ENCODE measurements around the gene SEMA7A. TPM values are rescaled to one million over a fixed set of nuclear protein-coding genes. Genes with fewer than 3 reads are reported as not detected.

Gene SEMA7A
- total and polyA plus RNA-seq, 9 of the 15 experiments (the other 6 are each of a cell fraction or from before 2014, with no cell fraction given) = 0.04 to 8.2 (median 5.4) TPM; not detected in 1

DNA sequence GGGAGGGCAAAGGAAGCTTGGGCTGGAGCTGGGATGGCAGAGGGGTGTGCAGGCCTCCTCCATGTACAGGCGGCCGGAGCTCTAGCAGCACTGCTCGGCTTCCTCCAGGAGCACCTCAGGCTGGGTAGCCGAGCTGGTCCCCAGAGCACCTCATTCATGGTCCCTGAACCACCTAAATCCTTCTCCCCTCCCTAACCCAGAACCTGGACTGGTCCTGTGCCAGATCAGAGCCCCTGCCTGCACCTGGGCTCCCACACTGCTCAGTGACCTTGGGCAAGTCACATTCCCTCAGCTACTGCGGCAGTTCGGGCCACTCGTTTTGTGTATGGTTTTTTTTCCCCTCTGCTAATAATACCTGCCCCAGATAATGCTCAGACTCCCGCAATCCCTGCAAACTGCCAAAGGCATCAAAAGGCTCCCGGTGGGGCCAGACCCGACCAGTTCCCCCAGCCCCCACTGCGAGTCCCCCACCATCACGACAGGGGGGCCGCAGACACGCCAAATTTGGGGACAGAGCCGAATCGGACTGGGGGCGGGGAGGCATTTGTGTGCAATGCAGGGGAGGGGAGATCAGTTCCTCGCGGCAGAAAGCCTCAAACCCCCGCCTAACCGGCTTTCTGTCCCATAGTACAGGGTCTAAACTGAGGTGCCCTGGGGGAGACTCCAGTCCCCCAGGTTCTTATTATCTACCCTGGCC is 1.3 kb downstream of the SEMA7A start:
- Histone ChIP-seq H3K36me3 (ENCODE audit: control insufficient read depth, insufficient read depth, low read length) (peaks cover 17% of the 10 kb centered on the region; the same call in 2 of the 3 replicates), H3K27ac (ENCODE audit: extremely low read depth, low read depth, low read length) (no peak overlapping the region), H4K20me1 (replicated peaks; ENCODE audit: control insufficient read depth, insufficient read depth, low read length) (peaks cover 20% of the 10 kb centered on the region), H3K4me2 (ENCODE audit: insufficient read depth, low read length) (peak overlapping the region; percentile 73), H3K79me2 (ENCODE audit: control insufficient read depth, insufficient read depth, low read length) (peaks cover 67% of the 10 kb centered on the region), H3K9me3 (replicated peaks; ENCODE audit: control insufficient read depth, insufficient read depth, low read depth, low read length) (no peaks in the 10 kb centered on the region), H3K4me3 (peak overlapping the region; percentile 73), H3K27me3 (ENCODE audit: control insufficient read depth in 2 of 2, insufficient read depth in 2 of 2, low read length in 2 of 2) (no peaks in the 10 kb centered on the region), H3K4me1 (replicated peaks in 1 of 2; ENCODE audit: control insufficient read depth in 2 of 2, insufficient read depth in 2 of 2, low read length in 2 of 2) (peaks cover 73 to 77% of the 10 kb centered on the region in 2 experiments), H3K9ac (ENCODE audit: insufficient read depth in 1 of 2, low read depth in 2 of 2, low read length in 2 of 2) (peak overlapping the region; percentile 20 to 95; a peak in 3 of 4 replicates), H2AFZ (ENCODE audit: low read depth, low read length) (no peak overlapping the region), H3K9me1 (ENCODE audit: control insufficient read depth, insufficient read depth, low read length) (no peaks in the 10 kb centered on the region)
- intact Hi-C loops (cut with micrococcal nuclease) = no loop called here
- in situ Hi-C loops (cut with MboI) = no loop called here
- ChIA-PET CTCF (ENCODE audit: low intra/inter-chr PET ratio) (interaction anchor here (1.5 kb wide), 1 partner anchor 50 kb away, joined by 3 read pairs; no protein-coding TSS in a partner anchor), POLR2A (interaction anchor here (1.1 kb wide), 2 partner anchors 27 to 29 kb away, joined by 3 to 6 read pairs; partner anchors contain the start of gene UBL7)
- no peak for FAIRE-seq
- DNase-seq (ENCODE audit: extremely low read depth in 1 of 4, low spot score in 3 of 4) = no peak
- BruUV-seq (replicated peaks) = no TSS peak
- WGBS (ENCODE audit: insufficient coverage, low coverage, missing lambda C conversion rate) = 24% methylated on average over 12 of the region's 21 CpGs
- no peak for TF ChIP-seq ZNF785 (CRISPR knock-in tag; IDR thresholded peaks at IDR 0.05)
- peak; percentile 80 for TF ChIP-seq CHD1 (IDR thresholded peaks at IDR 0.05; ENCODE audit: low read length)
- ATAC-seq = no peak

DNA sequence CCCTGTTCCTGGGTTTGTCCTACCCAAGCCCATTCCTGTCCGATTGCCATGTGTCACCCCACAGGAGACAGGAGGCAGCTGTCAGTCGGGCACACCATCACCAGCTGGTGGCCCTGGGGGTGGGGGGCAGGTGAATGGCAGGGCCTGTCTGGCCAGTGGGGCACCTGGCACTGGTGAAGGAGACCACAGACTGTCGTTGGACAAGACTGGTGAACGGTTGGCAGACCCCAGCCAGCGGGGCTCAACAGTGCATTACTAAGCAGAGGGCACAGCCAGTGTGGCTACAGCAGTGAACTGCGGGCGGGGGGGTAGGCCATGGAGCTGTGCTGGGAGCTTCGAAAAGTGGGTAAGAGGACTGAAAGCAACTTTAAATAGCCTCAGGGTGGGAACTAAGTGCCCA is 2.1 kb downstream of the SEMA7A start:
- ATAC-seq (no peak), DNase-seq (ENCODE audit: extremely low read depth in 1 of 4, low spot score in 3 of 4) (no peak), FAIRE-seq (no peak)
- H3K9me1 ChIP-seq (ENCODE audit: control insufficient read depth, insufficient read depth, low read length) = no peaks in the 10 kb centered on the region
- peaks cover 23% of the 10 kb centered on the region; the same call in 2 of the 3 replicates for H3K36me3 ChIP-seq (ENCODE audit: control insufficient read depth, insufficient read depth, low read length)
- peaks cover 74% of the 10 kb centered on the region for H3K79me2 ChIP-seq (ENCODE audit: control insufficient read depth, insufficient read depth, low read length)
- peaks cover 26% of the 10 kb centered on the region for H4K20me1 ChIP-seq (replicated peaks; ENCODE audit: control insufficient read depth, insufficient read depth, low read length)
- no peaks in the 10 kb centered on the region for H3K27me3 ChIP-seq (ENCODE audit: control insufficient read depth in 2 of 2, insufficient read depth in 2 of 2, low read length in 2 of 2)
- H3K27ac ChIP-seq (ENCODE audit: extremely low read depth, low read depth, low read length) = no peak overlapping the region
- in situ Hi-C loops (cut with MboI) (no loop called here), intact Hi-C loops (cut with micrococcal nuclease) (no loop called here)
- no peak overlapping the region for H3K4me3 ChIP-seq
- peaks cover 72 to 80% of the 10 kb centered on the region in 2 experiments for H3K4me1 ChIP-seq (replicated peaks in 1 of 2; ENCODE audit: control insufficient read depth in 2 of 2, insufficient read depth in 2 of 2, low read length in 2 of 2)
- POLR2A ChIA-PET = interaction anchor here (0.6 to 1.1 kb wide), 5 partner anchors 17 to 831 kb away, joined by 3 to 6 read pairs (median 4); partner anchors contain the start of gene UBL7
- TF ChIP-seq CBFA2T2 (conservative IDR thresholded peaks at IDR 0.05) = no peak
- no peak for TF ChIP-seq FOXA1 (IDR thresholded peaks at IDR 0.05; ENCODE audit: borderline replicate concordance)
- TF ChIP-seq ARNT (IDR thresholded peaks at IDR 0.05) = no peak
- TF ChIP-seq IFI16 (CRISPR knock-in tag; IDR thresholded peaks at IDR 0.05) = no peak
- TF ChIP-seq, protein P1, sequence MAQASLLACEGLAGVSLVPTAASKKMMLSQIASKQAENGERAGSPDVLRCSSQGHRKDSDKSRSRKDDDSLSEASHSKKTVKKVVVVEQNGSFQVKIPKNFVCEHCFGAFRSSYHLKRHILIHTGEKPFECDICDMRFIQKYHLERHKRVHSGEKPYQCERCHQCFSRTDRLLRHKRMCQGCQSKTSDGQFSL (CRISPR knock-in tag; IDR thresholded peaks at IDR 0.05) = peak; percentile 82; the same call in 1 of the 2 replicates
- TF ChIP-seq, protein P1 (tag; IDR thresholded peaks at IDR 0.05) = peak in 1 of 2 experiments; percentile 66; a peak in 1 of 4 replicates
- no peak for TF ChIP-seq CREB1 (IDR thresholded peaks at IDR 0.05)
- TF ChIP-seq CREB1 (CRISPR knock-in tag; IDR thresholded peaks at IDR 0.05) = no peak
- peak overlapping the region in 1 of 2 experiments; percentile 70; a peak in 2 of 4 replicates for H3K9ac ChIP-seq (ENCODE audit: insufficient read depth in 1 of 2, low read depth in 2 of 2, low read length in 2 of 2)
- 69% methylated on average over 6 of the region's 8 CpGs for WGBS (ENCODE audit: insufficient coverage, low coverage, missing lambda C conversion rate)
- H3K4me2 ChIP-seq (ENCODE audit: insufficient read depth, low read length) = peak overlapping the region; percentile 73; the same call in 1 of the 2 replicates
- H3K9me3 ChIP-seq (replicated peaks; ENCODE audit: control insufficient read depth, insufficient read depth, low read depth, low read length) = no peaks in the 10 kb centered on the region
- BruUV-seq (replicated peaks) = no TSS peak
- CTCF ChIA-PET (ENCODE audit: low intra/inter-chr PET ratio) = no interaction called here
- no peak overlapping the region for H2AFZ ChIP-seq (ENCODE audit: low read depth, low read length)

Measured in K562 (cell line).